Left ventricle myocardium superior (tissue), 1 donor: ENCODE data around the gene C19orf44. TPM values are rescaled to one million over a fixed set of nuclear protein-coding genes. Genes with fewer than 3 reads are reported as not detected.
"Not testable (repeated sequence)": the region's sequence is repeated elsewhere in the genome, so short reads cannot be mapped to it uniquely, and the experiment has no call there.

ENCODE experiments used
- ATAC-seq: fragments of 200-7000 bp; cut with Tn5 transposase; one replicate; pipeline ENCODE4 v1.9.1; 2020; ENCODE audit warnings: mild to moderate bottlenecking, moderate library complexity
- DNase-seq: peaks from one replicate; pipeline ENCODE4 v3.0.0-alpha.2; 2020
- intact Hi-C: fragments of 100-400 bp; cut with micrococcal nuclease; formaldehyde crosslinking; loops from one replicate; pipeline ENCODE4 v1.11.0; 2022
- total RNA-seq: library from RNA; stranded (reverse); fragmentation: NEBNext Ultra II Directional; extraction: Animal tissue kit (Norgen Biotek cat#: 25700); gene quantifications from one replicate; pipeline ENCODE4 v1.2.1, GENCODE V29; 2021
- donor health status: DM: no; HTN: yes; CAD: no; lungs with severe emphysema.

C19orf44 gene
- total RNA-seq, 1 donor from 2014 or later, result 4.3 TPM

GRCh38 chr19:16465239-16465638 lies 31.0 kb upstream of the C19orf44 start:
- DNase-seq, result no peak
- intact Hi-C loops, result no loop called here

DNA sequence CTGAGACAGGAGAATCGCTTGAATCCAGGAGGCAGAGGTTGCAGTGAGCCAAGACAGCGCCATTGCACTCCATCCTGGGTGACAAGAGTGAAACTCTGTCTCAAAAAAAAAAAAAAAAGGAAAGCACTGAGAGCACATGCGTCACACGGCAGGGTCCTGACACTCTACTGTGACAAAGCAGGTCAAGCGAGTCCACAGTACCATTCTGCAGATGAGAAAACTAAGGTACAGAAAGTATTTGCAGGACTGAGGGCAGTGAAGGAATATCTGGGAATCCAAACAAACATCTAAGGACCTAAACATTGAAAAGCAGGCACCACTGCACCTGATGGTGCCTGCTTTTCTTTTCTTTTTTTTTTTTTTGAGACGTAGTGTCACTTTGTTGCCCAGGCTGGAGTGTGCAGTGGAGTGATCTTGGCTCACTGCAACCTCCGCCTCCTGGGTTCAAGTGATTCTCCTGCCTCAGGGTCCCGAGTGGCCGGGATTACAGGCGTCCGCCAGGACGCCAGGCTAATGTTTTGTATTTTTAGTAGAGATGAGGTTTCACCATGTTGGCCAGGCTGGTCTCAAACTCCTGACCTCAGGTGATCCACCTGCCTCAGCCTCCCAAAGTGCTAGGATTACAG lies 29.3 kb upstream of the C19orf44 start:
- DNase-seq, intact Hi-C loops, ATAC-seq: not testable (repeated sequence)

More at GRCh38 chr19:16465239-16465638, 31.0 kb upstream of the C19orf44 start:
- ATAC-seq, result no peak

DNA sequence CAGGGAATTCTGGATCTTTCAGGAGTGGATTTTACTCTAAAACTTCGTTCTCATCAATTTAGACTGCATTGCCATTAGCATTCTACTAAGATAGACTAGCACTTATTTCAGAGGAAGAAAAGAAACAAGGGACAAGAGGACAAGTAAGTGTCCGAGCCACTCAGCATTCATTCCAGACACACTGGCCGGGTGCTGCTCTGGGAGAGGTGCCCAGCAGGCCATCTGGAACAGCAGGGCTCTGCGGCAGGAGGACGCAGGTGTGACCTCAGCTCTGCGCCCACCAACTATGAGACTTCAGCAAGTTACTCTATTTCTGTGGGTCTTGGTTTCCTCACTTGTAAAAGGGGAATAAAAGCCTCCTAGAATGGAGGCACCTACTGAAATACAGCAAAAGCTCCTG lies 28.6 kb upstream of the C19orf44 start:
- DNase-seq (peak; percentile 78), ATAC-seq (peak; percentile 34)
- intact Hi-C loops, result no loop called here

DNA sequence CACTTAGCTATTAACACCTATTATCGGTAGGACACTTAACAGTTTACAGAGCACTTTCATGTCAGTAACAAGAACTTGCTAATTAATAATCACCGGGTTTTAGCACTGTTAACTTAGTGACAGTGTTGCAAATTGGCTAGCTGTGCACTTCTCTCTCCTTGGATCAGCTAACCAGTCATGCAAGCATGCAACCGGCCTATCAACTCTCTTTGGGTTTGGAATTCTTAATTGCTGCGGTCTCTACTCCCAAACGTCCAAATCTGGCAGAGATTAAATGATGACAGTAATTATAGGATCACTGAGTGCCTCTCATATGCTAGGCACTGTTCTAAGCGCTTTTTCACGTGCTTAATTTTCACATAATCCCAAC lies 25.7 kb upstream of the C19orf44 start:
- ATAC-seq, result no peak
- DNase-seq, result no peak
- intact Hi-C loops, result no loop called here

DNA sequence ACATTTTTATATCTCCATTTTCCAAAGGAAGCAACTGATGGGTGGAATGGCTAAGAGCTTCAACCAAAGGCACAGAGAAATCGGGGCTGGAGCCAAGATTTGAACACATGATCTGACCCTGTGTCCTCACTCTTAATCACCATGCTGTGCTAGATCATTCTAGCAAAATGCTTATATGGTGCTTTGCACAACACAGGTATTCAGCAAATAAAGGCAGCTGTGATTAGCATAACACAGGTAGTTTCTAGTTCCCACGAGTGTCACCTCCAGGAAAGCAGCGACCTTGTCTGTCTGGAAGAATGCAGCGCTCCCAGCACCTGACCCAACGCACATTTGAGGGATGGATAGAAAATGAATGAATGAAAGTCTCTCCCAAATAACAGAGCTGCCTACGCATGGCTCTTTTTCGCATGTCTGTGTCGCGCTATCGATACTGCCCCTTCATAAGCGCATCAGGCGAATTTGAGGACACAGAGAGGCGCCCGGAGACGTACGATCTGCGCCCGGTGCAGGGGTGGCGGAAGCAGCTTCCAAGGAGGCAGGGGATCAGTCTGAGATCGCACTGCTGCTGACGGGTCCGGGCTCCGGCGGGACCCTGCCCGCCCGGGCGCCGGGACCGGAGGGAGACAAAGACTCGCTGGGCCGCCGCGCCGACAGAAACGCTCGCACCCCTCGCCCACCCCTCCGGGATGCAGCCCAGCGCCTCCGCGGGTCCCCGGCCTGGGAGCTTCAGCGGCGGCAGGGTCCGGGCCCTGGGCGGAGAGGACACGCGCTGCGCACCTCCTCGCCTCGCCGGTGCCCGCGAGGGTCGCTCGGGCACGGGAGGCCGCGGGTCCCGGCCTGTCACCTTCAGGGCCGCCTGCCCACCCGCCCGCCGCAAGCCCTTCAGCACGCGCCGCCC lies 25.0 kb upstream of the C19orf44 start:
- peak; percentile 1 for ATAC-seq
- intact Hi-C loops, result no loop called here
- DNase-seq, result peak; percentile 44

- DNase-seq, intact Hi-C loops, ATAC-seq: not testable (repeated sequence)
Observed at GRCh38 chr19:16472559-16472899, 23.7 kb upstream of the C19orf44 start.

DNA sequence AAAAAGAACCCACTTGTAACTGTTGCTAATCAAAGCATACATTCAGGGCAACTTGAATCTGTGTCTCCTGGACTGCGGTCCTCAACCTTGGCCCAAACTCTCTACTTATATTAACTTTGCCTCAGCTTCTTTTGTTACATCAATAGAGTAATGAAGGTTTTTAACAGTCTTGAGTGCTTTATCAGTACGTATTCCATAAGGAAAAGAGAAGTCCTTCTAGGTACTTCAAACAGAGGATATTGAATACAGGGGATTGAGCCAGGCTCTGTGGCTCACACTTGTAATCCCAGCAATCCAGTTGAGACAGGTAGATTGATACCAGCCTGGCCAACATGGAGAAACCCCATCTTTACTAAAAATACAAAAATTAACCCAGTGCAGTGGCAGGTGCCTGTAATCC lies 23.2 kb upstream of the C19orf44 start:
- intact Hi-C loops, result no loop called here
- no peak for DNase-seq
- no peak for ATAC-seq

- DNase-seq (no peak), ATAC-seq (no peak)
- intact Hi-C loops, result no loop called here
Observed at GRCh38 chr19:16473875-16474392, 22.3 kb upstream of the C19orf44 start.

DNA sequence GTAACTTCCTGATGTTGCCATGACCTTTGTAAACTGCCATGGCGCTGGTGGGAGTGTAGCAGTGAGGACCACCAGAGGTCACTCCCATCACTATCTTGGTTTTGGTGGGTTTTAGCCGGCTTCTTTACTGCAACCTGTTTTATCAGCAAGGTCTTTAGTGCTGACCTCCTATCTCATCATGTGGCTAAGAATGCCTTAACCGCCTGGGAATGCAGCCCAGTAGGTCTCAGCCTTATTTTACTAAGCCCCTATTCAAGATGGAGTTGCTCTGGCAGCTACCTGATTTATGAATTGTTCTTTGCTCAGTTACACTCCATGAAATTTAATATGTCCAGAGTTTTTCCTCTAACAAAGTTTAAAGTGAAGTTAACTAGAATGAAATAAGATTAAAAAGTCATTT lies 19.8 kb upstream of the C19orf44 start:
- intact Hi-C loops, result no loop called here
- ATAC-seq, result no peak
- DNase-seq, result no peak

DNA sequence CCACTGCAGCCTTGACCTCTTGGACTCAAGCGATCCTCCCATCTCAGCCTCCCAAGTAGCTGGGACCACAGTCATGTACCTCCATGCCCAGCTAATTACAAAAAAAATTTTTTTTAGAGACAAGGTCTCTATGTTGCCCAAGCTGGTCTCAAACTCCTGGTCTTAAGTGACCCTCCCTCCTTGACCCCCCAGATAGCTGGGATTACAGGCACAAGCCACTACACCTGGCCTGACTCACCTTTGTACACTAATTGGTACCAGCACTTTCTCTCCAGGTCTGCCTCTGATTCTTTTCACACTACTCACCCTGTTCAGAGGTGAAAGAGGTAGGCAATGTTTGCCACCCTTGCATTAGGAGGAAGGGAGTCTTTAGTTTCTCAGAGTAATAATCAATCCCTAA lies 18.9 kb upstream of the C19orf44 start:
- DNase-seq (no peak), ATAC-seq (no peak)
- intact Hi-C loops, result no loop called here

- ATAC-seq (no peak), DNase-seq (no peak)
- intact Hi-C loops, result no loop called here
Observed at GRCh38 chr19:16482745-16483144, 13.4 kb upstream of the C19orf44 start.

- DNase-seq, intact Hi-C loops, ATAC-seq: not testable (repeated sequence)
Observed at GRCh38 chr19:16486476-16486875, 9.7 kb upstream of the C19orf44 start.

DNA sequence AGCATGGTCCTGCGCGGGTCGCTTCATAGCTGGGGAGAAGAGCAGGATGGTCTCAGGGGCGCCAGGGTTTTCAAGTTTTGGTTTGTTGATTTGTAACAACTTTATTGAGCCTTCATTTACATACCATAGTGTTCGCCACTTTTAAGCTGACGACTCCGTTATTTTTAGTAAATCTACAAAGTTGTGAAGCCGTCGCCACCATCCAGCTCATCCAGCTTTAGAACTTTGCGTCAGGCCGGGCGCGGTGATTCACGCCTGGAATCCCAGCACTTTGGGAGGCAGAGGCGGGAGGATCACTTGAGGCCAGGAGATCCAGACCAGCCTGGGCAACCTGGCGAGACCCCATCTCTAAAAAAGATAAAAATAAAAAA lies 404 bp downstream of the C19orf44 start:
- ATAC-seq (peak; percentile 20), DNase-seq (peak; percentile 54)
- intact Hi-C loops, result no loop called here

GRCh38 chr19:16497042-16497441 lies 848 bp downstream of the C19orf44 start:
- DNase-seq (no peak), ATAC-seq (no peak)
- intact Hi-C loops, result no loop called here

DNA sequence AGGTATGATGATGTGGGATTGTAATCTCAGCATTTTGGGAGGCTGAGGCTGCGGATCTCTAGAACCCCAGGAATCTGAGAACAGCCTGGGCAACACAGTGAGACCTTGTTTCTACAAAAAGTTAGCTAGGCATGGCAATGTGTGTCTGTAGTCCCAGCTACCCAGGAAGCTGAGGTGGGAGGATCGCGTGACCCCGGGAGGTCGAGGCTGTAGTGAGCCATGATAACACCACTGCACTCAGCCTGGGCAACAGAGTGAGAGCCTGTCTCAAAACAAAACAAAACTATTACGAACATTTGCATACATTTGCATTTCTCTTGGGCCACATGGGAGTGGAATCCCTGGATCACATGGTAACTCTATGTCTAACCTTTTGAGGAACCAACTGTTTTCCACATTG lies 1.6 kb downstream of the C19orf44 start:
- intact Hi-C loops, result no loop called here
- DNase-seq, result no peak

GRCh38 chr19:16504271-16504670 lies 8.1 kb downstream of the C19orf44 start:
- ATAC-seq (no peak), DNase-seq (no peak)
- intact Hi-C loops, result no loop called here

More for the DNA sequence above, 1.6 kb downstream of the C19orf44 start:
- ATAC-seq, result no peak

GRCh38 chr19:16506161-16506560 lies 10.0 kb downstream of the C19orf44 start:
- intact Hi-C loops, DNase-seq, ATAC-seq: not testable (repeated sequence)

DNA sequence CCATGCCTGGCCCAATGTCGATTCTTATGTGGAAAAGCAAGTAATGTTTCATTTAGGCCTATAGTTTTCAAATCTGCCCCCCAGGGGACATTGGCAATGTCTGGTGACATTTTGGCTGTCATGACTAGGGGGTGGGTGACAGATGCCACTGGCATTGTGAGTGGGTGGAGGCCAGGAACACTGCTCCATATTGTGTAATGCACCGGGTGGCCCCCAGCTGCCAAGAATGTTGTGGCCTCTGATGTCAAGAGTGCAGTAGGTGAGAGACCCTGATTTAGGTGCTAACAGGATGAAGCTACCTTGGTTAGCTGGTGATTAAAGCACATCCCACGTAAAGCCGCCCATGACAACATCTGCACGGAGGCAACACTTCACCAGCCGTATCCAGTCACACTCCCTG lies 10.8 kb downstream of the C19orf44 start:
- no peak for DNase-seq
- intact Hi-C loops, result no loop called here
- ATAC-seq, result no peak

DNA sequence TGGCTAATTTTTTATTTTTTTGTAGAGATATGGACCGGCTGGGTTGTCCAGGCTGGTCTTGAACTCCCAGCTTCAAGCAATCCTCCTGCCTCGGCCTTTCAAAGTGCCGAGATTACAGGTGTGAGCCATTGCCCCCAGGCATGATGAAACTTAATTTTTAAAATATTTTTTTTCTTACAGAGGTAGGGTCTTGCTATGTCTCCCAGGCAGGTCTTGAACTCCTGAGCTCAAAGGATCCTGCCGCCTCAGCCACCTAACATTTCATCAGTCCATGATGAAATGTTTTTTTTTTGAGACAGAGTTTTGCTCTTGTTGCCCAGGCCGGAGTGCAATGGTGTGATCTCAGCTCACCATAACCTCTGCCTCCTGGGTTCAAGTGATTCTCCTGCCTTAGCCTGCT lies 12.4 kb downstream of the C19orf44 start:
- ATAC-seq (no peak), DNase-seq (no peak)
- intact Hi-C loops, result no loop called here
